GM18498 (cell line): ENCODE results near the gene NLGN1.

ENCODE experiments used
- ATAC-seq: cut with Tn5 transposase; IDR thresholded peaks from one replicate; pipeline ENCODE4 v1.9.1; 2021; ENCODE audit warnings: mild to moderate bottlenecking, moderate library complexity; ENCODE audit not compliant: unreplicated experiment

The NLGN1 gene

GRCh38 chr3:174317005-174317404, 919.5 kb downstream of the NLGN1 start:
- ATAC-seq, result no peak

GRCh38 chr3:174318181-174318580, 920.6 kb downstream of the NLGN1 start:
- ATAC-seq, result no peak

GRCh38 chr3:174321548-174321947, 924.0 kb downstream of the NLGN1 start:
- no peak for ATAC-seq

DNA sequence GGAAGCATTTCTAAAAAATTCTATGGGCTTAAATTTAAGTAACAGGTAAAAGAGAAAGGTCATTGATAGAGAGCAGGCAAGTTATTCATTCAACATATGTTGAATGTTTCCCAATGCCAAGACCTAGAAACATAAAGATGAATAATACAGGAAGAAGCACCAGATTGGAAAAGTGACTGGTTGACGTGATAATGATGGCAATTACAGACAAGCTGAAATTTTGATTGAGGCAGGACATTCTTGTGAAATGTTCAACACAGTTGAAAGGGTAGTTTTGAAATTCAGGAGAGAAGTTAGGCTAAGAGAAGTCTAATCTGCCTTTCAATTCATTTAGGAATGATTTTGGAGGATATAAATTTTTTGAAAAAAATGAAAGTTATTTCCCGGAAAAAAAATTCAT, 925.2 kb downstream of the NLGN1 start:
- ATAC-seq, result no peak

DNA sequence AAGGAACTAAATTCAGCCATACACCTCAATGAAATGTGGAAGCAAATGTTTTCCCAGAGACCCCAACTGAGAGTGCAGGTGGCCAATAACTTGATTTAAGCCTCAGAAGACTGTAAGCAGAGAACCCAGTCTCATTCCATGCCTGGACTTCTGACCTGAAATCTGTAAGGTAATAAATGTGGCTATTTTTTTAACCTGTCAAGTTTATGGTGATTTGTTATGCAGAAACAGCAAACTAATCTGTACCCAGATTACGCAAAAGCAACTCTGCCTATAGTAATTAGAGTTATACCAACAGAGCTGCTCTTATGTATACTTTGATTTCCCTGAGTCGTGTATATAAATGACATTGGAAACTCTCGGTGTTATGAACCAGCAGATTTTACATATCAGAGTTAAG, 927.6 kb downstream of the NLGN1 start:
- ATAC-seq, result no peak

GRCh38 chr3:174325834-174326700, 928.5 kb downstream of the NLGN1 start:
- no peak for ATAC-seq

GRCh38 chr3:174329321-174329720, 931.8 kb downstream of the NLGN1 start:
- no peak for ATAC-seq

DNA sequence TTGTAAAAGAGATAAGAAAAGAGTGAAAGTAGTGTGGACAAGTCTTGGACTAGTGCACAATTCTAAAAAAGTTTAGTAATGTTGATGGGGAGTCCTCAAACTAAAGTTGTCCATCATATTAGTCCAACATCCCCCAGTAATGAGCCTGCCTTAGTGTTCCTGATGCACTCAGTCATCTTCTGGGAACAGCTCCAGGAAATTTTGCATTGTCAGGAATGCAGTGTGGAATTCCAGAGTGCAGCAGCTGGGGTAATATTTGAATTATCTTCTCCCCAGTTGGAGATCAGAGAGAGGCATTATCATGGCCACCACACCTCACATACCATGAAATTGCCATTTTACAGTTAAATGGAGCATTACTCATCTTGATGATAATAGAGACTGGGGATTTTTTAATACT, 932.8 kb downstream of the NLGN1 start:
- no peak for ATAC-seq

GRCh38 chr3:174331095-174331800, 933.7 kb downstream of the NLGN1 start:
- no peak for ATAC-seq

DNA sequence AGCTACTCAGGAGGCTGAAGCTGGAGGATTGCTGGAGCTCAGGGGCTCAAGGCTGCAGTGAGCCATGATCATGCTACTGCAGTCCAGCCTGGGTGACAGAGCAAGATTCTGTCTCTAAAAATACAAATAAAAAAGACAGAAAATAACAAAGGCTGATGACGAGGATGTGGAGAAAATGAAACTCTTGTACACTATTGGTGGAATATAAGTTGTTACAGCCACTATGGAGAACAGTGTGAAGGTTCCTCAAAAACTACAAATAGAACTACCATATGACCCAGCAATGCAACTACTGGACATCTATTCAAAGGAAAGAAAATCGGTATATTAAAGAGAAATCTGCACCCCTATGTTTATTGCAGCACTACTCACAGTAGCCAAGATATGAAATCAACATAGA, 934.8 kb downstream of the NLGN1 start:
- no peak for ATAC-seq

GRCh38 chr3:174333640-174334039, 936.1 kb downstream of the NLGN1 start:
- ATAC-seq, result no peak

GRCh38 chr3:174334111-174334510, 936.6 kb downstream of the NLGN1 start:
- no peak for ATAC-seq

GRCh38 chr3:174335324-174335723, 937.8 kb downstream of the NLGN1 start:
- ATAC-seq, result no peak

DNA sequence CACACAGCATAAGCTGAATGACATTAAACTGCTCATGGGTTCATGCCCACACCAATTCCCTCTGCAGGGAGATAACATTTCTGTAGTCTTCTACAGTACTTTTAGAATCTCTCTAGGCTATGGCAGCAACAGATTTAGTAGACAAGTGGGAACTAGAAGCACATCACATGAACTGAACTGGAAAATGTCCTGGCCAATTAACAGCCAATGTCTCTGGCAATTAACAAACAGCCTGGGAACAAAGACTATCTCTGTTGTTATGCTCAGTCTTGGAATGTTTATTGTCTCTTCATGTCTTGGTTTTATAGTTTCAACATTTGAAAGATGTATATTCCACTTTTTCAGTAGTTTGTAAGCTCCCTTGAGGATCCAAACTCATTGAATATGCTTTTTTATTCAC, 938.4 kb downstream of the NLGN1 start:
- no peak for ATAC-seq
